Measurements from ENCODE around the gene CLCN4. TPM values are rescaled to one million over a fixed set of nuclear protein-coding genes. Genes with fewer than 3 reads are reported as not detected.

CLCN4 gene
- total and polyA plus RNA-seq, 2 of the 8 experiments (the other 6 are each of a cell fraction or from before 2014, with no cell fraction given), result 3.3 to 11.2 TPM

DNA sequence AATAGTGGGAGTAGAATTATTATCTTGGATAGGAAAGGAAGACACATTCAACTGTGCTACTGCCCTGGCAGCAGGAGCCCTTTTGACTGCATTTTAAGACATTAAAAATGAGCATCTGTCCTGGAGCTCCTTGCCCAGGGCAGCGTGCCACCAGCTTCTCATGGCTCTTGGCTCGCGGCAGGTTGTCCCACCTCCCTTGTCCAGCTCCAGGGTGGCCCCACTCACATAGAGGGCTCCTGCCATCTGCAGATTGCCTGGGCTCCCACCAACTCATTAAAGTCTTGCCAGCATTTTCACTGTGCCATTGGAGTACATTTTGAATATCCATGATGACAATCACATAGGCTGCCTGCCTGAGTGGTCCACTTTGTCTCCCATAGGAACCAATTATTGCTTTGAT, 27.0 kb downstream of the CLCN4 start:
- no peak overlapping the region for H4K91ac ChIP-seq (replicated peaks; ENCODE audit: insufficient read length, low read length)
- TF ChIP-seq SRF (IDR thresholded peaks at IDR 0.05; ENCODE audit: low read depth, low read length) (no peak), HDAC6 (IDR thresholded peaks at IDR 0.05; ENCODE audit: low read depth, low read length) (no peak), CHD1 (IDR thresholded peaks at IDR 0.05; ENCODE audit: low read depth, low read length) (no peak), HDAC2 (IDR thresholded peaks at IDR 0.05; ENCODE audit: borderline replicate concordance in 1 of 2, low read depth in 2 of 2, low read length in 2 of 2) (no peak)
- no peaks in the 10 kb centered on the region for H3K9me3 ChIP-seq (ENCODE audit: insufficient read depth in 2 of 2, low read depth in 1 of 2, low read length in 1 of 2)
- H2BK15ac ChIP-seq (ENCODE audit: low read length), result no peak overlapping the region
- H4K20me1 ChIP-seq (replicated peaks in 1 of 2; ENCODE audit: control insufficient read depth in 1 of 2, insufficient read depth in 2 of 2, low read length in 2 of 2), result peaks cover 0 to 2% of the 10 kb centered on the region in 2 experiments
- DNase-seq (ENCODE audit: low read depth in 1 of 2, low spot score in 2 of 2) (no peak), FAIRE-seq (no peak)
- no peak overlapping the region for H3K18ac ChIP-seq (ENCODE audit: extremely low read depth, low read length)
- H3K27ac ChIP-seq (ENCODE audit: low read depth, low read length), result no peak overlapping the region
- H3K9ac ChIP-seq (replicated peaks in 1 of 4; ENCODE audit: extremely low read depth in 1 of 4, low read depth in 3 of 4, low read length in 3 of 4), result no peak overlapping the region
- ChIA-PET POLR2A (ENCODE audit: partially characterized antibody) (no interaction called here), CTCF (ENCODE audit: partially characterized antibody) (no interaction called here)
- no peak overlapping the region for H3K4me2 ChIP-seq (ENCODE audit: insufficient read depth in 1 of 2, low read depth in 2 of 2, low read length in 2 of 2)
- H3K23ac ChIP-seq (ENCODE audit: insufficient read length), result no peak overlapping the region
- no peak overlapping the region for H4K8ac ChIP-seq (ENCODE audit: extremely low read depth, insufficient read depth, low read length)
- H3K4me1 ChIP-seq (replicated peaks in 1 of 4; ENCODE audit: control insufficient read depth in 3 of 4, insufficient read depth in 4 of 4, low read length in 3 of 4), result no peaks in the 10 kb centered on the region
- H2AFZ ChIP-seq (ENCODE audit: low read length), result no peak overlapping the region
- no peak overlapping the region for H2BK5ac ChIP-seq (ENCODE audit: low read depth, low read length)
- H3K36me3 ChIP-seq (ENCODE audit: control insufficient read depth in 2 of 4, insufficient read depth in 4 of 4, low read length in 3 of 4), result no peaks in the 10 kb centered on the region
- no peaks in the 10 kb centered on the region for H3K27me3 ChIP-seq (replicated peaks in 1 of 4; ENCODE audit: control insufficient read depth in 3 of 4, extremely low read depth in 1 of 4, insufficient read depth in 3 of 4, low read length in 3 of 4)
- H3K79me2 ChIP-seq (ENCODE audit: control insufficient read depth in 1 of 2, insufficient read depth in 2 of 2, low read length in 2 of 2), result no peaks in the 10 kb centered on the region
- no peaks in the 10 kb centered on the region for H3K79me1 ChIP-seq (ENCODE audit: low read depth, low read length)
- no peak overlapping the region for H3K4ac ChIP-seq (replicated peaks; ENCODE audit: insufficient read length, low read depth, low read length)
- no peak overlapping the region for H2BK20ac ChIP-seq (ENCODE audit: low read length)
- H3K56ac ChIP-seq (replicated peaks; ENCODE audit: insufficient read length, low read depth, low read length), result no peak overlapping the region
- no peak overlapping the region for H2AK5ac ChIP-seq (ENCODE audit: low read depth, low read length)
- H3K23me2 ChIP-seq (ENCODE audit: low read depth, low read length), result no peaks in the 10 kb centered on the region
- no peak overlapping the region for H3K4me3 ChIP-seq (ENCODE audit: extremely low read depth in 1 of 4, insufficient read depth in 2 of 4, low read depth in 3 of 4, low read length in 4 of 4)
- no peak overlapping the region for H2BK12ac ChIP-seq (ENCODE audit: low read depth, low read length)
- H2BK120ac ChIP-seq (replicated peaks; ENCODE audit: low read depth, low read length), result no peak overlapping the region
- no peak overlapping the region for H3K14ac ChIP-seq (ENCODE audit: insufficient read length)
- no peak overlapping the region for H4K5ac ChIP-seq (ENCODE audit: insufficient read length, low read depth, low read length)
- 95% methylated on average over 3 of the region's 3 CpGs; no CpG with 5 or more reads in 1 of the 2 experiments for WGBS, 2 experiments (ENCODE audit: extremely low coverage in 1 of 2, insufficient coverage in 1 of 2, insufficient read length in 1 of 2, insufficient replicate concordance in 2 of 2, low coverage in 1 of 2, low lambda C conversion rate in 2 of 2, missing lambda C conversion rate in 1 of 2)
